NCI-H2227 treated with DMSO at 0.1 percent for 48 hours (cell line): ENCODE measurements around the gene NINL.
A peak's percentile ranks its signal among the peaks of the same experiment; 100 is the strongest.

Experiments used
- DNase-seq: peaks from one replicate; lab custom pipeline; 2025; lab: John Stamatoyannopoulos, UW

NINL gene

GRCh38 chr20:25407311-25408169 lies 177.8 kb downstream of the NINL start, which contains the start of gene GINS1:
Gene GINS1, plus strand, starts transcription at chr20:25407673. Its CDS starts 148 bp downstream, at chr20:25407821.
- DNase-seq: peak; percentile 94
